ENCODE results near the gene AHSG.
"Not testable (repeated sequence)": the region's sequence is repeated elsewhere in the genome, so short reads cannot be mapped to it uniquely, and the experiment has no call there.

Gene AHSG

GRCh38 chr3:186621894-186622650 lies 9.2 kb downstream of the AHSG start:
- H3K4me3 Mint-ChIP-seq: no peak overlapping the region
- H3K4me1 Mint-ChIP-seq: peaks cover 14% of the 10 kb centered on the region
- DNase-seq (ENCODE audit: low spot score in 2 of 2) (no peak), ATAC-seq (no peak)
- no peak overlapping the region for H3K27ac Mint-ChIP-seq
- H3K9me3 Mint-ChIP-seq: no peaks in the 10 kb centered on the region
- no peaks in the 10 kb centered on the region for H3K36me3 Mint-ChIP-seq

GRCh38 chr3:186622651-186623310 lies 9.9 kb downstream of the AHSG start:
- H3K36me3 Mint-ChIP-seq: no peaks in the 10 kb centered on the region
- H3K4me1 Mint-ChIP-seq: peaks cover 7% of the 10 kb centered on the region
- H3K27ac Mint-ChIP-seq: no peak overlapping the region
- DNase-seq (ENCODE audit: low spot score in 2 of 2) (no peak), ATAC-seq (no peak)
- H3K4me3 Mint-ChIP-seq: no peak overlapping the region
- no peaks in the 10 kb centered on the region for H3K9me3 Mint-ChIP-seq

GRCh38 chr3:186624598-186624997 lies 11.7 kb downstream of the AHSG start:
- Mint-ChIP-seq H3K9me3 (no peaks in the 10 kb centered on the region), H3K36me3 (no peaks in the 10 kb centered on the region), H3K4me1 (no peaks in the 10 kb centered on the region), H3K27ac (no peak overlapping the region), H3K4me3 (no peak overlapping the region)
- DNase-seq (ENCODE audit: low spot score in 2 of 2) (no peak), ATAC-seq (no peak)

- no peaks in the 10 kb centered on the region for H3K9me3 Mint-ChIP-seq
- no peaks in the 10 kb centered on the region for H3K4me1 Mint-ChIP-seq
- no peak overlapping the region for H3K4me3 Mint-ChIP-seq
- DNase-seq (ENCODE audit: low spot score in 2 of 2): no peak
- no peaks in the 10 kb centered on the region for H3K36me3 Mint-ChIP-seq
- H3K27ac Mint-ChIP-seq: no peak overlapping the region
- peak; percentile 43 for ATAC-seq
Measured at GRCh38 chr3:186625600-186626042, 12.8 kb downstream of the AHSG start.

GRCh38 chr3:186626254-186626847 lies 13.5 kb downstream of the AHSG start:
- Mint-ChIP-seq H3K27ac (no peak overlapping the region), H3K4me3 (no peak overlapping the region), H3K36me3 (no peaks in the 10 kb centered on the region), H3K9me3 (no peaks in the 10 kb centered on the region), H3K4me1 (no peaks in the 10 kb centered on the region)
- DNase-seq (ENCODE audit: low spot score in 2 of 2) (no peak), ATAC-seq (no peak)

GRCh38 chr3:186627852-186628414 lies 15.1 kb downstream of the AHSG start:
- no peak overlapping the region for H3K4me3 Mint-ChIP-seq

GRCh38 chr3:186628756-186629155 lies 15.9 kb downstream of the AHSG start:
- DNase-seq (ENCODE audit: low spot score in 2 of 2) (no peak), ATAC-seq (no peak)
- Mint-ChIP-seq H3K4me1 (no peaks in the 10 kb centered on the region), H3K36me3 (no peaks in the 10 kb centered on the region), H3K27ac (no peak overlapping the region), H3K9me3 (no peaks in the 10 kb centered on the region), H3K4me3 (no peak overlapping the region)

More at GRCh38 chr3:186627852-186628414, 15.1 kb downstream of the AHSG start:
- Mint-ChIP-seq H3K4me1 (no peaks in the 10 kb centered on the region), H3K36me3 (no peaks in the 10 kb centered on the region), H3K27ac (no peak overlapping the region), H3K9me3 (no peaks in the 10 kb centered on the region)
- DNase-seq (ENCODE audit: low spot score in 2 of 2): no peak
- ATAC-seq: no peak

- Mint-ChIP-seq H3K4me3 (no peak overlapping the region), H3K36me3 (no peaks in the 10 kb centered on the region), H3K9me3 (no peaks in the 10 kb centered on the region), H3K4me1 (no peaks in the 10 kb centered on the region), H3K27ac (no peak overlapping the region)
- ATAC-seq (no peak), DNase-seq (ENCODE audit: low spot score in 2 of 2) (no peak)
Measured at GRCh38 chr3:186630950-186631641, 18.2 kb downstream of the AHSG start.

- no peaks in the 10 kb centered on the region for H3K4me1 Mint-ChIP-seq
- H3K36me3 Mint-ChIP-seq: no peaks in the 10 kb centered on the region
- H3K27ac Mint-ChIP-seq: no peak overlapping the region
- H3K9me3 Mint-ChIP-seq: no peaks in the 10 kb centered on the region
- DNase-seq (ENCODE audit: low spot score in 2 of 2) (no peak), ATAC-seq (no peak)
- no peak overlapping the region for H3K4me3 Mint-ChIP-seq
Measured at GRCh38 chr3:186633481-186633880, 20.6 kb downstream of the AHSG start.

- DNase-seq (ENCODE audit: low spot score in 2 of 2); H3K4me1 Mint-ChIP-seq; H3K27ac Mint-ChIP-seq; H3K4me3 Mint-ChIP-seq; H3K9me3 Mint-ChIP-seq; ATAC-seq; H3K36me3 Mint-ChIP-seq: not testable (repeated sequence)
Measured at GRCh38 chr3:186634207-186634606, 21.3 kb downstream of the AHSG start.

- Mint-ChIP-seq H3K4me1 (peaks cover 3% of the 10 kb centered on the region), H3K27ac (no peak overlapping the region), H3K9me3 (no peaks in the 10 kb centered on the region), H3K36me3 (no peaks in the 10 kb centered on the region), H3K4me3 (no peak overlapping the region)
- DNase-seq (ENCODE audit: low spot score in 2 of 2) (no peak), ATAC-seq (no peak)
Measured at GRCh38 chr3:186635532-186635931, 22.7 kb downstream of the AHSG start.

- Mint-ChIP-seq H3K27ac (no peak overlapping the region), H3K9me3 (no peaks in the 10 kb centered on the region), H3K4me3 (no peak overlapping the region), H3K36me3 (no peaks in the 10 kb centered on the region), H3K4me1 (peaks cover 13% of the 10 kb centered on the region)
- DNase-seq (ENCODE audit: low spot score in 2 of 2) (no peak), ATAC-seq (no peak)
Measured at GRCh38 chr3:186636536-186636935, 23.7 kb downstream of the AHSG start.

- ATAC-seq: no peak
- Mint-ChIP-seq H3K9me3 (no peaks in the 10 kb centered on the region), H3K36me3 (no peaks in the 10 kb centered on the region), H3K4me3 (no peak overlapping the region), H3K4me1 (peaks cover 24% of the 10 kb centered on the region), H3K27ac (no peak overlapping the region)
- DNase-seq (ENCODE audit: low spot score in 2 of 2): no peak
Measured at GRCh38 chr3:186637686-186638085, 24.8 kb downstream of the AHSG start.

GRCh38 chr3:186638259-186638658 lies 25.4 kb downstream of the AHSG start:
- H3K9me3 Mint-ChIP-seq: no peaks in the 10 kb centered on the region
- peaks cover 30% of the 10 kb centered on the region for H3K4me1 Mint-ChIP-seq
- DNase-seq (ENCODE audit: low spot score in 2 of 2): no peak
- no peak overlapping the region for H3K4me3 Mint-ChIP-seq
- H3K36me3 Mint-ChIP-seq: no peaks in the 10 kb centered on the region
- ATAC-seq: no peak
- no peak overlapping the region for H3K27ac Mint-ChIP-seq

- H3K9me3 Mint-ChIP-seq: no peaks in the 10 kb centered on the region
- H3K27ac Mint-ChIP-seq: peak within 1 kb of the TSS; percentile 26
- no peak for ATAC-seq
- no peak for DNase-seq (ENCODE audit: low spot score in 2 of 2)
- H3K4me1 Mint-ChIP-seq: peaks cover 41% of the 10 kb centered on the region
- H3K36me3 Mint-ChIP-seq: no peaks in the 10 kb centered on the region
- H3K4me3 Mint-ChIP-seq: no peak within 1 kb of the TSS
Measured at GRCh38 chr3:186639778-186640472, 27.1 kb downstream of the AHSG start, which contains the start of gene FETUB. TSS of gene FETUB (plus strand) at chr3:186640399. CDS start at chr3:186640461, 62 bp downstream.

Data from stimulated activated effector memory CD8-positive, alpha-beta T cell treated with anti-CD3 and anti-CD28 coated beads, Interleukin-12 subunit alpha, Interleukin-12 subunit beta, amount 100 ng/mL, for 72 hours (primary cell).